Activated T-cell treated with anti-CD3 and anti-CD28 coated beads for 24 hours (primary cell): ENCODE measurements around the gene DOCK4.
"Not testable (repeated sequence)": the region's sequence is repeated elsewhere in the genome, so short reads cannot be mapped to it uniquely, and the experiment has no call there.

Experiments used
- DNase-seq: peaks from one replicate; pipeline ENCODE4 v3.0.0-alpha.2; 2020; ENCODE audit warnings: low read depth

Gene DOCK4

GRCh38 chr7:111954474-111955381 is 251.5 kb downstream of the DOCK4 start:
- DNase-seq = no peak

- no peak for DNase-seq
These were observed 252.1 kb downstream of the DOCK4 start for GRCh38 chr7:111954056-111954455.

- DNase-seq = no peak
These were observed 252.6 kb downstream of the DOCK4 start for GRCh38 chr7:111953611-111954010.

GRCh38 chr7:111952783-111953182 is 253.4 kb downstream of the DOCK4 start:
- no peak for DNase-seq

- DNase-seq = no peak
These were observed 255.1 kb downstream of the DOCK4 start for GRCh38 chr7:111951052-111951451.

- no peak for DNase-seq
These were observed 263.6 kb downstream of the DOCK4 start for GRCh38 chr7:111942450-111943081.

- no peak for DNase-seq
These were observed 269.0 kb downstream of the DOCK4 start for GRCh38 chr7:111937163-111937562.

- no peak for DNase-seq
These were observed 272.6 kb downstream of the DOCK4 start for GRCh38 chr7:111933609-111934008.

- no peak for DNase-seq
These were observed 274.2 kb downstream of the DOCK4 start for GRCh38 chr7:111931958-111932357.

- DNase-seq = no peak
These were observed 275.1 kb downstream of the DOCK4 start for GRCh38 chr7:111931016-111931517.

GRCh38 chr7:111929264-111929663 is 276.9 kb downstream of the DOCK4 start:
- no peak for DNase-seq

GRCh38 chr7:111927353-111928019 is 278.7 kb downstream of the DOCK4 start:
- no peak for DNase-seq

- no peak for DNase-seq
These were observed 285.9 kb downstream of the DOCK4 start for GRCh38 chr7:111920329-111920728.

GRCh38 chr7:111919631-111920179 is 286.5 kb downstream of the DOCK4 start:
- DNase-seq = no peak

GRCh38 chr7:111919164-111919563 is 287.0 kb downstream of the DOCK4 start:
- DNase-seq = no peak

- DNase-seq = no peak
These were observed 287.7 kb downstream of the DOCK4 start for GRCh38 chr7:111918461-111918860.

- not testable (repeated sequence) for DNase-seq
These were observed 288.8 kb downstream of the DOCK4 start for GRCh38 chr7:111917404-111917803.

- no peak for DNase-seq
These were observed 291.9 kb downstream of the DOCK4 start for GRCh38 chr7:111914291-111914690.

- no peak for DNase-seq
These were observed 294.8 kb downstream of the DOCK4 start for GRCh38 chr7:111911166-111911961.

- DNase-seq = no peak
These were observed 295.5 kb downstream of the DOCK4 start for GRCh38 chr7:111910656-111911055.

GRCh38 chr7:111908673-111909072 is 297.5 kb downstream of the DOCK4 start:
- not testable (repeated sequence) for DNase-seq
